GM18868 (cell line): Measurements from ENCODE around the gene DENND1A.
"Not testable (repeated sequence)": the region's sequence is repeated elsewhere in the genome, so short reads cannot be mapped to it uniquely, and the experiment has no call there.

Source experiments
- ATAC-seq: cut with Tn5 transposase; IDR thresholded peaks from one replicate; pipeline ENCODE4 v1.9.1; 2021; ENCODE audit warnings: mild to moderate bottlenecking, moderate library complexity; ENCODE audit not compliant: unreplicated experiment

DENND1A gene, protein sequence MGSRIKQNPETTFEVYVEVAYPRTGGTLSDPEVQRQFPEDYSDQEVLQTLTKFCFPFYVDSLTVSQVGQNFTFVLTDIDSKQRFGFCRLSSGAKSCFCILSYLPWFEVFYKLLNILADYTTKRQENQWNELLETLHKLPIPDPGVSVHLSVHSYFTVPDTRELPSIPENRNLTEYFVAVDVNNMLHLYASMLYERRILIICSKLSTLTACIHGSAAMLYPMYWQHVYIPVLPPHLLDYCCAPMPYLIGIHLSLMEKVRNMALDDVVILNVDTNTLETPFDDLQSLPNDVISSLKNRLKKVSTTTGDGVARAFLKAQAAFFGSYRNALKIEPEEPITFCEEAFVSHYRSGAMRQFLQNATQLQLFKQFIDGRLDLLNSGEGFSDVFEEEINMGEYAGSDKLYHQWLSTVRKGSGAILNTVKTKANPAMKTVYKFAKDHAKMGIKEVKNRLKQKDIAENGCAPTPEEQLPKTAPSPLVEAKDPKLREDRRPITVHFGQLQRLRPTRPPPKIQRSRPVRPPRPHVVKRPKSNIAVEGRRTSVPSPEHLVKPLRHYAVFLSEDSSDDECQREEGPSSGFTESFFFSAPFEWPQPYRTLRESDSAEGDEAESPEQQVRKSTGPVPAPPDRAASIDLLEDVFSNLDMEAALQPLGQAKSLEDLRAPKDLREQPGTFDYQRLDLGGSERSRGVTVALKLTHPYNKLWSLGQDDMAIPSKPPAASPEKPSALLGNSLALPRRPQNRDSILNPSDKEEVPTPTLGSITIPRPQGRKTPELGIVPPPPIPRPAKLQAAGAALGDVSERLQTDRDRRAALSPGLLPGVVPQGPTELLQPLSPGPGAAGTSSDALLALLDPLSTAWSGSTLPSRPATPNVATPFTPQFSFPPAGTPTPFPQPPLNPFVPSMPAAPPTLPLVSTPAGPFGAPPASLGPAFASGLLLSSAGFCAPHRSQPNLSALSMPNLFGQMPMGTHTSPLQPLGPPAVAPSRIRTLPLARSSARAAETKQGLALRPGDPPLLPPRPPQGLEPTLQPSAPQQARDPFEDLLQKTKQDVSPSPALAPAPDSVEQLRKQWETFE

DNA sequence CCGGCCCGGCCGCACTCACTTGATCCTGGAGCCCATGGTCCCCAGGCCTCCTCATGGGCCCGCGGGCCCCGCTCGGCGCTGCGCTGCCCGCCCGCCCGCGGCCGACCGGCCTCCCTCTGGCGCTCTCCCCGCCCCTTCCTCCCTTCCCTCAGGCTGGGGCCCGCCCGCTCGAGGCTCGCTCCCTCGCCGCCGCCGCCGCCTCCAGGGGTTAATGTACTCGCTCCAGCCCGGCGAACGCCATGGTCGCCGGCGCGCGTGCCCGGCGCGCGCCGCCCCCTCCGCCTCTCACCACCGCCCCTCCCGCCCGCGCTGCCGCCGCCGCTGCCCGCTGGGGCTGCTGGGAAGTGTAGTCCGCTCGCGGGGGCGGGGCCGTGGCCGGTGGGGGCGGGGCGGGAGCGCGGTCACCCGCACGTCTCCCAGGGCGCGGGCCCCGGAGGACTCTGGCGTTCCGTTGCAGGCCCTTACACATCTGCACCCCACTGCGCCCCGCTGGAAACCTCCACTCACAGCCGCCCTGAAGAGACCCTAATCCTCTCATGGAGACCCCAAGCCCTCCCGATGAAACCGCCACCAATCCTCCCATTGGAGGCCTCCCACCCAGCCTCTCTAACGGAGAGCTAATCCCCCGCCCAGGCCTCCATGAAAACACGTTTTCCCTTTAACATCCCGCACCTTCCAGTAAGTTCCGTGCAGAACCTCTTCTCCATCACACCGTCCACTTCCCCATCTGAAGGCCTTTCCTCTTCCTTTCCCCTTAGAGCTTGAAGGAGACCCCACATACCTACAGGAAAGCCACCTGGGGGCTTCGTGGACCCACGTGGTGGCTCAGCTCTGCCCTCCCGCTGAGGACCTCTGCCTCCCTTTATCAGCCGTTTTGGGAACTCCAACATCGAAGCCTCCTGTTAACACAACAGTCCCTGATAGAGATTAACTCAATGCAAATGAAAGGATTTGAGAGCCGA, at the start of gene DENND1A:
Gene DENND1A (minus strand): TSS at position 257 of the 962 bp plus-strand sequence. CDS start 221 bp downstream, at position 36.
- peak; percentile 79 for ATAC-seq

DNA sequence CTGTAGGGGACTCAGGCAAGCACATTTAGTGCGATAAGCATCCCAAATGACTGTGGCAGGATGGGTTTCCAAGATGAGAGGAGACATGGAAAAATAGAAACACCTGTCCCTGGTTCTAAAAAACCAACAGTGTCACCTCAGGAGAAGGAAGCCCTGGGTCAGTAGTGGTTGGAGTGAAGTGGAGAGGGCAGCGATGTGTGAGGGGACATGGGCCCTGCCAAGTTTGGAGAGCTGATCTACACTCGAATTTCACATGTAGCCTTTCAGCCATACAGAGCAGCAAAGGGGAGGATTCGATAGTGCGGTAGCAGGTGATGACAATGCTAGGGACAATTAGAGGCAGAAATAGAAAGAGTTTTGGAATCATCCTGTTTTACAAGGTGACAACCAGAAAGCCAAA, 49.1 kb upstream of the DENND1A start:
- ATAC-seq = no peak

DNA sequence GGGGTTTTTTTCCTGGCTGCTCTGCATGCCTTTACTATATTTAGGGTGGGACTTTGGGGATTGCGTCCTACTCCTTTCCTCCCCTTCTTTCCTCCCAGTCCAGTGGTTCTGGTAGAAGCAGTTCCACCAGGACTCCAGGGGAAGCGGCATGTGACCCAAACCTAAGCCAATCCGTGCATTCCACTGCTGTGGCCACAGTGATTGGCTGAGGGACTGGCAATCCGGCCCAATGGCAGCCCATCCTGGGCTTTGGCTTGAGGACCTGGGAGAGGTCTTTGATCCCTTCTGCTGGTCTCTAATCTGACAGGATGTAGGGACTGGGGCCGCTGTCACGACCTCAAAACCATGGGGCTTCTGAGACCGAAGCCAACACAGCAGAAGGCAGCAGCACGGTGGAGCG, 46.7 kb upstream of the DENND1A start:
- not testable (repeated sequence) for ATAC-seq

DNA sequence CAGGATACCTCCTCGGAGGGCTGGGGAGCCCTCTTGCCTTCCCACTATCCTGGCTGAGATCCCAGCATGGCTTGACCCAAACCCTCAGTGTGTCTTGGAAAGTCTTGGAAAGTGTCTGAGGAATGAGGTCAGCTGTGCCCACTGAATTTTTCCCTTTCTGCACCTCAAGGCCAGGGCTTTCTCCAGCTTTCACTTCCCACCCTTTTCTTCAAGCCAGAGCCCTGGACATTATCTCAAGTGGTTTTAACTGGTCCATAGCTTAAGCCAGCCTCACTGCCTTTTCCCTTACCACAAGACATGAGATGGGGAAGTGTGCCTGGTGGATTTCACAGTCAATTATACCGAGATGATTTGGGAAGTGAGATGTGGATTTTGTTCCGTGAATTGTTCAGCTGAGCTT, 45.9 kb upstream of the DENND1A start:
- no peak for ATAC-seq

DNA sequence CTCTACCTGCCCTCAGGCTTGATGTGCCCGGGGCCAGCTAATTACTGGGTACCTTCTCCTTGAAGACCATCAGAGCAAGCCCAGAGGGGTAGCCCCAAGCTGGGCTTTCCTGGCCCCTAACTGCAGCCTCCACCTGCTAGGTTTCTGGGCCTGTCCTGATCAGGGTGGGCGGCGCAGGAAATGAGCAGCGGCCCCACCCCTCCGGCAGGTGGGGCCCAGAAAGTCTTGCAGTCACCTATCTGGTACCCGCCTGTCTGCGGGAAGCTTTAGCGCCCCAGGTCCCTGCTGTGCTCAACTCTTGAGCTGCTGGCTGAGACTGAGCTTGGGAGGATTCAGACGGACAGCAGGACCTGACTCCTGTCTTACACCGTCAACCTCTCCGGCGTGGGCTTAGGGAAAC, 44.5 kb upstream of the DENND1A start:
- no peak for ATAC-seq

DNA sequence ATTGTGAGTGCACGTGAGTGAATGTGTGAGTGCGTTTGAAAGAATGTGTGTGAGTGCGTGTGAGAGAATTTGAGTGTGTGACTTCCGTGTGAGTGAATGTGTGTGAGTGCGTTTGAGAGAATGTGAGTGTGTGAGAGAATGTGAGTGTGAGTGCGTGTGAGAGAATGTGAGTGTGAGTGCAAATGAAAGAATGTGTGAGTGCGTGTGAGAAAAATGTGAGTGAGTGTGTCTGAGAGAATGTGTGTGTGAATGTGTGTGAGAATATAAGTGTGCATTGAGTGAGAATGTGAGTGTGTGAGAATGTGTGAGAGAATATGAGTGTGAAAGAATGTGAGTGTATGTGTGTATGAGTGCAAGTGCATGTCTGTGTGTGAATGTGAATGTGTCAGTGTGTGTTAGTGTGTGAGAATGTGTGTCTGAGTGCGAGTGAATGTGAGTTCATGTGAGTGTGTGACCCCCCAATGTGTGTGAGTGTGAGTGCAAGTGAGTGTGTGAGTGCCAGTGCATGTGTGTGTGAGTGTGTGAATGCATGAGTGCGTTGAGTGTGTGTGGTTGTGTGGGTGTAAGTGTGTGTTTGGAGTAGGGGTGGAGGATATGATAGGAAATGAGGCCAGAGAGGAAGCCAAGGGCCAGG, 43.8 kb upstream of the DENND1A start:
- ATAC-seq = no peak

DNA sequence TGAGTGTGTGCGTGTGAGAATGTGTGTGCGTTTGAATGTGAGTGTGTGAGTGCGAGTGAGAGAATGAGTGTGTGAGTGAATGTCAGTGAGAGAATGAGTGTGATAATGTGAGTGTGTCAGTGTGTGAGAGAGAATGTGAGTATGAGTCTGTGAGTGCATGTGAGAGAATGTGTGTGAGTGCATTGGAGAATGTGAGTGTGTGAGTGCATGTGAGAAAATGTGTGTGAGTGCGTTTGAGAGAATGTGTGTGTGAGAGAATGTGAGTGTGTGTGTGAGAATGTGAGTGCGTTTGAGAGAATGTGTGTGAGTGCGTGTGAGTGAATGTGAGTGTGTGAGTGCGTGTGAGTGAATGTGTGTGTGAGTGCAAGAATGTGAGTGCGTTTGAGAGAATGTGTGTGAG, 42.7 kb upstream of the DENND1A start:
- ATAC-seq = no peak

DNA sequence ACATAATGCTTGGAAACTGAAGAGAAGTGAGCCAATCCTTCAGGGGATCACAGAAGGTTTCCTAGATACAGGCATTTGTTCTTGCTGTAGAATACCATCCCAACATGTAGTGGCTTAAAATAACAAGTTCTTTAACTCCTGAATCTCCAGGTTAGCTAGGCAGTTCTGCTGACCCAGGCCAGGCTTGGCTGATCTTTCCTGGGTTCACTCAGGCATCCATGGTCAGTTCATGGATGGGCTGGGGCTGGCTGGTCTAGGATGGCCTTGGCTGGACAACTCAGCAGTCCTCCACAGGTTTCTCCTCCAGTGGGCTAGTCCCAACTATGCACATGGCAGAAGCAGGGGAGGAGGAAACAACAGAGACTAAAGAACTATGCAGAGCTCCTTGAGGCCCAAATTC, 37.4 kb upstream of the DENND1A start:
- no peak for ATAC-seq

DNA sequence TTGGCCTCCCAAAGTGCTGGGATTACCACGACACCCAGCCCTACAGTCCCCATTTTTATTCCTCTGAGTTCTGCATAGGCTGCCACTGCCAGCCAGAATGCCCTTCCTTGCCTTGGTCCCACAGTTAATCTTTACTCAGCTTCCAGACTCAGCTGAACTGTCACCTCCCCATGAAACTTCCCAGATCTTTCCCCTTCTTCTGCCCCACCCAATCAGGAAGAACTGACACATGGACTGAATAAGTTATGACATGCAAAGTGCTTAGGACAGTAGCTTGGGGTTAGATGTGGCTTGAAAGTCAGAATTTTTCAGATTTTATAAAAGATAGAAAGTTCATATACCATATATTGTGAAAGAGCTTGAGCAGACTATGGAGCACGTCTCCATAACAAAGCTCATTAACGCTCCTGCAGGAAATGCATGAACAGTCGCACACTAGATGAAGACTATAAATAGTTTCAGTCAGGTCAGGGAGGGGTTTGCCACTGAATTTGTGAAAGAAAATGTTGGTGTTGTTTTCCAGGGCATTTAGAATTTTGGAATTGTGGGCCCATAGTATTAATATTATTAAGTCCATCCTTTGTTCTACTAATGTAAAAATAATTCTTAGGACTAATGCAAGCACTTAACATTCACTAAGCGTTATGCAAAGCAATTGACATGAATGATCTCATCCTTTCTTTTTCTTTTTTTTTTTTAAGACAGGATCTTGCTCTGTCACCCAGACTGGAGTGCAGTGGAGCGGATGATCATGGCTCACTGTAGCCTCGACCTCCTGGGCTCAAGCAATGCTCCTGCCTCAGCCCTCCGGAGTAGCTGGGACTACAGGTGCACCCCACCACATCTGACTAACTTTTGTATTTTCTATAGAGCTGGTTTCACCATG, 36.1 kb upstream of the DENND1A start:
- ATAC-seq = no peak

DNA sequence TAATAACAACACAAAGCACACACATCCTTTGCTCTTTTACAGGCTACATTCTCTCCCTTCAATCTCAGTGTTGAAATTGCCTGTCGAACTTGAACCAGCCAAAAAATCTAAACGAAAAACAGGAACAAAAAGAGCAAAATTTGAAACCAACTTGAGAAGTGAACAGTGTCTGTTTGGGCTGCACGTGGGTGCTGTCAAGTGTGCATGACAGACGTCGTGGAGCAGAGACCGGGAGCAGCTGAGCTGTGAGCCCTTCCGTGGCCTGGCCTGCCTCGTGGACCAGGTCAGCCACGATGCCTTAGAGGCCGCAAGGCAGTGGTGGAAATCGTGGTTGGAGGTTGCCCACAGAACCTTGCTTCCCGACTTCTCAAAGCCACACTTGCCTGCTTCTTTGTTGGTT, 34.8 kb upstream of the DENND1A start:
- no peak for ATAC-seq

DNA sequence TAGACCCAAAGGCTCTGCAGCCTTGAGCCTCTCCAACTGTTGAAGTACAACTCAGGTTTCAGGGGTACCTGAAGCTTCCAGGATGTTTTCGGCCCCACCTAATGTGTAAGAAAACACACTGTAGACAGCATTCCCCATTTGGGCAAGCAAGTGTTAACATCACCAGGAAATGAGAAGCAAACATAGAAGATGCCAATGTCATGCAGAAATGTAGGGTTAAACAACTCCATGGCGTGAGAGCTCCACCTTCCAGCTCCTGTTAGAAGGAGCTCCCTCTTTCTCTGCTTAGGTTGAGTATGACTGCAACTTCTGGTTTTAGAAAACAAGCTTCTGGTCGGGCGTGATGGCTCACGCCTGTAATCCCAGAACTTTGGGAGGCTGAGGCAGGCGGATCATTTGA, 31.0 kb upstream of the DENND1A start:
- ATAC-seq = no peak

DNA sequence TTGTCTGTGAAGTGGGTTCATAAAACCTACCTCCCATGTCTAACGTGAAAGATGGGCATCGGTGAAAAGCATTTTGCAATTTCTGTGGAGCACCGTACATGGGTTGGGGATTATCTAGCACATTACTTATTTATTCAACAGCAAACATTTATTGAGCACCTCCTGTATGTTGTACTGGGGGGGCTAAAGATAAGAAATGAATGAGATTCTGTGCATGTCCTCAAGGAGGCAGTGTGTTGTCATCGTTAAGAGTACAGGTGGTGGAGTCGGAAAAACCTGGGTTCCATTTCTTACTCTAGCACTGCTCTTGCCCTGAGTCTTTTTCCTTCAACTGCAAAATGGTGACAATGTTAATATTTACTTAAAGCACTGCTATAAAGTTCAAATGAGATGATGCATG, 30.4 kb upstream of the DENND1A start:
- no peak for ATAC-seq

DNA sequence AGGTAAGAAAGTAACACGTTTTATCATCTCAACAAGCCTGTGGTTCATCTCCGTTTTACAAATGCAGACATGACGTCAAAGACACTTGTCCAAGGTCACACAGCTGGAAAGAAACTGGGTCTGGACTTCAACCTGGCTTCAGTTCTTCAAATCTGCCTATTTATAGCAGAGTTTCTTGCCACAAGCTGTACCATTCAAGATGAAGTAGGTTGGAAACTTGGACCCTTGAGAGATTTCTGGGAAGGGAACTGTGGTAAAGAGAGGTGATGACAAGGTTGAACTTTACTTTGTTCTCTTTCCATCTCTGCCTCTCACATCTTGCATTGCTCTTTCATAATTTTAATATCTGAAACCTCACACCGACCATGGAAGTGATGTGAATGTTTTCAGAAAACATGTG, 29.9 kb upstream of the DENND1A start:
- ATAC-seq = no peak

DNA sequence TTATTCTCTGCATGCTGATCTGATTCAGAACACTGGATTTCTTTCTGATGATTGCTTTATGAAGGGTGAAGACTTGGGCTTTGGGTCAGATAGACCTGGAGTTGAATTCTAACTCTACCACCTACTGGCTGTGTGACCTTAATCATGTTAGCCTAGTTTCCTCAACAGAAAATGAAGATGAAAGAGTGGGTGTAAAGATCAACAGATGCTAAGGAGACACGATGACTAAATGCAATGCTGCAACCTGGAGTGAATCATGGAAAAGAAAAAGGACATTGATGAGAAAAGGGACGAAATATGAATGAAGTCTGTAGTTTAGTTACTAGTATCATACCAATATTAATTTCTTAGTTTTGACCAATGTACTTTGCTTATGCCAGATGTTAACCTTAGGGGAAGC, 27.8 kb upstream of the DENND1A start:
- no peak for ATAC-seq

DNA sequence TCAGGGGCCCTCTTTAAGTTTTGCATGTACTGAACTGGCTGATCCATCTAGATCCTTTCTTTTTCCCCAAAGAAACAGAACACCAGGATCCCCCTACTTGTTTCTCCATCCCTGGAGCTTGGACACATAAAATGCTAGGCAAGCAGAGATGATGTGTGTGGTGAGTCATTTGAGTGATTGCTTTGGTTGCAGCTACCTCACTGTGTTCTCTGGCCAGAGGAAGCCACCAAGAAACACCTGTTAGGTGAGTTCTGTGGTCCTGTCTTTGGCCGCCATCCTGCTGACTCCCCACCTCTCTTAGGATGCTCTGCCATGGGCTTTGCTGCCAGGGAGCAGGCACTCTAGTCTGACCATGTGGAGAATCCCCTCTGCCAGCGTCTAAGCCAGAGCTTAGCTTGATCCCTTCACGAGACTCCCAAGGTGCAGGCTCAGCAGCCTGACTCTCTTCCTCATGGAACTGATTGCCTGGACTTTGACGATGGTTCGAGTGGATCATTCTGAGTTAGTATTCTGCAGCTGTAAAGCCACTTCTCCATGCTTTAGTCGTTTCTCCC, 27.3 kb upstream of the DENND1A start:
- ATAC-seq = no peak

DNA sequence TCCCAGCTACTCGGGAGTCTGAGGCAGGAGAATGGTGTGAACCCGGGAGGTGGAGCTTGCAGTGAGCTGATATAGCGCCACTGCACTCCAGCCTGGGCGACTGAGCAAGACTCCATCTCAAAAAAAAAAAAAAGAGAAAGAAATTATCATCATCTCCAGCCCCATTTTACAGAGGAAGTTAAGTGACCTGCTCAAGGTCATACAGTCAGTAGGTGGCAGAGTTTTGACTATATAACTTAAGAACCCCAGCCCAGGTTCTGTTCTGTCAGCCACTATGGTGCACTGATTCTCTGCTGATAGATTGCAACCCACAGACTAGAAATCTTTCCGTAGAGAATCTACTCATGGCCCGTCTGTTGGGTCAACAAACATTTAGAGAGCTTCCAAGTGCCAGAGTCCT, 25.7 kb upstream of the DENND1A start:
- ATAC-seq = no peak

DNA sequence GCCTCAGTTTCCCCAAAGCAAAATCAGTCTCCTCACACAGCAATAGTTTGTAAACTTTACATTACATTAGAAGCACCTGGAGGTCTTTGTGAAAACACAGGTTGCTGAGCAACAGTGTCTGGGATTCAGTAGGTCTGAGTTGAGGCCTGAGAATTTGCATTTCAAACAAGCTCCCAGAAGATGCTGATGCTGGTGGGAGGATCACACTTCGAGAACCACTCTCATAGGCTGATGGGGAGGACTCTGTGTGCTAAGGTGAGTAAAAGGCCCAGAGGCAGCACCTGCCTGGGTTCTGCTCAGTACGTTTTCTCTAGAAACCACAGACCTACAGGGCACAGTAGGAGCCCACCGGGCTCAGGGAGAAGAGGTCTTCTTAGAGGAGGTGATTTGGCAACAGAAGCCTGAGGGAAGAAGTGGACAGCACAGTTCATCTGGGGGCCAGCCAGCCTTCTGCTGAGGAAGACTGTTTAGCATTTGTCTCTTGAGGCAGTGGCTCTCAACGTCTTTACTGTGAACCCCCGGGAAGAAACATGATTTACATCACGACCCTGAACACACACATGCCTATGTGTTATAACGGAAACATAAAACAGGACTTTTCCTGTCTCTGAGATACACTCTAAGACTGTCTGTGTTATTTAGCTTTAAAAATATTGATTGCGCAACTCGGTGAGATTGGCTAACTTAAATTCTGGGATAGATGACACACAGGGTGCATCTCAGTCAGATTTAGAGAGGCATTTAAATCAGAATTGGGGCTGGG, 24.8 kb upstream of the DENND1A start:
- no peak for ATAC-seq
